SK-N-SH treated with all-trans-retinoic acid at 6 μM for 48 hours (cell line): ENCODE results near the gene CDC42EP3.

Source experiments
- ATAC-seq: fragments of 200-7000 bp; cut with Tn5 transposase; 3 replicates; pipeline ENCODE4 v1.9.1; 2020; ENCODE audit warnings: mild to moderate bottlenecking, moderate library complexity
- ARNTL ChIP-seq: fragments of 450-650 bp; formaldehyde crosslinking; IDR thresholded peaks from 2 replicates; pipeline ENCODE4 v1.5.0; 2020; ENCODE audit warnings: low read depth, mild to moderate bottlenecking, moderate library complexity, borderline replicate concordance
- BACH2 ChIP-seq: fragments of 250-450 bp; sonication (Bioruptor Pico); IDR thresholded peaks from 2 replicates; pipeline ENCODE4 v1.9.0; 2021; ENCODE audit warnings: mild to moderate bottlenecking, borderline replicate concordance
- CSDC2 ChIP-seq: fragments of 250-450 bp; sonication (Bioruptor Pico); IDR thresholded peaks from 2 replicates; pipeline ENCODE4 v1.5.0; 2020; ENCODE audit warnings: mild to moderate bottlenecking, moderate library complexity
- CSRNP3 ChIP-seq: fragments of 250-450 bp; sonication (Bioruptor Pico); IDR thresholded peaks from 2 replicates; pipeline ENCODE4 v1.5.1; 2021; ENCODE audit warnings: mild to moderate bottlenecking, moderate library complexity
- GLIS3 ChIP-seq: fragments of 250-450 bp; sonication (Bioruptor Pico); IDR thresholded peaks from 2 replicates; pipeline ENCODE4 v1.5.0; 2020; ENCODE audit warnings: mild to moderate bottlenecking, moderate library complexity
- ISL1 ChIP-seq: fragments of 250-450 bp; sonication (Bioruptor Pico); IDR thresholded peaks from 2 replicates; pipeline ENCODE4 v2.1.2; 2022; ENCODE audit warnings: mild to moderate bottlenecking, moderate library complexity
- OSR1 ChIP-seq: fragments of 250-450 bp; sonication (Bioruptor Pico); IDR thresholded peaks from 2 replicates; pipeline ENCODE4 v1.8.0; 2022; ENCODE audit warnings: moderate library complexity, mild to moderate bottlenecking, inconsistent platforms
- PATZ1 ChIP-seq: fragments of 250-450 bp; sonication (Bioruptor Pico); IDR thresholded peaks from 2 replicates; pipeline ENCODE4 v1.8.0; 2020; ENCODE audit warnings: mild to moderate bottlenecking, moderate library complexity, borderline replicate concordance
- POU6F1 ChIP-seq: fragments of 250-450 bp; sonication (Bioruptor Pico); IDR thresholded peaks from 2 replicates; pipeline ENCODE4 v1.8.0; 2021; ENCODE audit warnings: low read depth, mild to moderate bottlenecking, moderate library complexity, borderline replicate concordance
- RARB ChIP-seq: fragments of 250-450 bp; sonication (Bioruptor Pico); IDR thresholded peaks from 2 replicates; pipeline ENCODE4 v1.8.0; 2021; ENCODE audit warnings: mild to moderate bottlenecking, moderate library complexity
- TOX ChIP-seq: fragments of 250-450 bp; sonication (Bioruptor Pico); IDR thresholded peaks from 2 replicates; pipeline ENCODE4 v1.8.0; 2021; ENCODE audit warnings: mild to moderate bottlenecking, moderate library complexity, borderline replicate concordance
- ZFP3 ChIP-seq: fragments of 250-450 bp; sonication (Bioruptor Pico); IDR thresholded peaks from 2 replicates; pipeline ENCODE4 v1.5.0; 2020; ENCODE audit warnings: mild to moderate bottlenecking, moderate library complexity
- ZNF565 ChIP-seq: fragments of 450-650 bp; formaldehyde crosslinking; conservative IDR thresholded peaks from 2 replicates; pipeline ENCODE4 v1.5.0; 2020; ENCODE audit warnings: low read depth, mild to moderate bottlenecking, moderate library complexity
- ZNF8 ChIP-seq: fragments of 450-650 bp; formaldehyde crosslinking; IDR thresholded peaks from 2 replicates; pipeline ENCODE4 v1.5.0; 2020; ENCODE audit warnings: mild to moderate bottlenecking, moderate library complexity
- TF ChIP-seq, protein P1 (sequence below): fragments of 250-450 bp; sonication (Bioruptor Pico); IDR thresholded peaks from 2 replicates; pipeline ENCODE4 v1.5.0; 2020; ENCODE audit warnings: mild to moderate bottlenecking, moderate library complexity
- TF ChIP-seq, protein P2 (sequence below): fragments of 250-450 bp; sonication (Bioruptor Pico); IDR thresholded peaks from 2 replicates; pipeline ENCODE4 v1.5.1; 2020; ENCODE audit warnings: low read depth, mild to moderate bottlenecking, moderate library complexity

CDC42EP3 gene

DNA sequence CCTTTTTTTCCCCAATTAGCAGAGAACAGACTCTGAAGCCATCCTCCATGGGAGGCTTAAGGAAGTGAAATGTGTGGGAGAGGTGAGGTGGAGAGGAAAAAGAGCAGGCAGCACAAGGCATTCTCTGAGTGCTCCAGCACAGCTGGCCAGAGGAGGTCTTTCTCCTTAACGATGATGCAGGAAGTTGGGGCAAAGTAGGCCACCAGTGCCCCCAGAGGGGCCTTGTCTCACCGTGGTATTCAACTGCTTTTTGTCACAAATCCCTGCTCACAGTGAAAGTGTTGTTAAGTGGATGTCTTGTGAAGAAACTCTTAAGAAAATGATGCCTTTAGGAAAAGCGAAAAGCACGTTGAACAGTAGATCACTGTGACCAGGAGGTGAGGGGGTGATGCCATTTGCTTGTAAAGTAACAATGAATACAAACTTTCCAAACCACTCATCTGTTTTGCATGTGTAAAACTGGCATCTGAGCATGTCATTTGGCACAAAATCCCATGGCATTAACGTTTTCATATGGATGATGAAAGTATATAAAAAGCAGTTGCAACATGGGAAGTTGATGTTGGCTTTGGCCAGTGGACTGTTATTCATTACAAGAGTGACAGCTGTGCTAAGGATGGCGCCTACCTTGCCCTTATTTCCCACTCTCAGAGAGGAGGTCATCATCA lies 49.2 kb upstream of the CDC42EP3 start:
- no peak for ATAC-seq
- TF ChIP-seq, protein P1, sequence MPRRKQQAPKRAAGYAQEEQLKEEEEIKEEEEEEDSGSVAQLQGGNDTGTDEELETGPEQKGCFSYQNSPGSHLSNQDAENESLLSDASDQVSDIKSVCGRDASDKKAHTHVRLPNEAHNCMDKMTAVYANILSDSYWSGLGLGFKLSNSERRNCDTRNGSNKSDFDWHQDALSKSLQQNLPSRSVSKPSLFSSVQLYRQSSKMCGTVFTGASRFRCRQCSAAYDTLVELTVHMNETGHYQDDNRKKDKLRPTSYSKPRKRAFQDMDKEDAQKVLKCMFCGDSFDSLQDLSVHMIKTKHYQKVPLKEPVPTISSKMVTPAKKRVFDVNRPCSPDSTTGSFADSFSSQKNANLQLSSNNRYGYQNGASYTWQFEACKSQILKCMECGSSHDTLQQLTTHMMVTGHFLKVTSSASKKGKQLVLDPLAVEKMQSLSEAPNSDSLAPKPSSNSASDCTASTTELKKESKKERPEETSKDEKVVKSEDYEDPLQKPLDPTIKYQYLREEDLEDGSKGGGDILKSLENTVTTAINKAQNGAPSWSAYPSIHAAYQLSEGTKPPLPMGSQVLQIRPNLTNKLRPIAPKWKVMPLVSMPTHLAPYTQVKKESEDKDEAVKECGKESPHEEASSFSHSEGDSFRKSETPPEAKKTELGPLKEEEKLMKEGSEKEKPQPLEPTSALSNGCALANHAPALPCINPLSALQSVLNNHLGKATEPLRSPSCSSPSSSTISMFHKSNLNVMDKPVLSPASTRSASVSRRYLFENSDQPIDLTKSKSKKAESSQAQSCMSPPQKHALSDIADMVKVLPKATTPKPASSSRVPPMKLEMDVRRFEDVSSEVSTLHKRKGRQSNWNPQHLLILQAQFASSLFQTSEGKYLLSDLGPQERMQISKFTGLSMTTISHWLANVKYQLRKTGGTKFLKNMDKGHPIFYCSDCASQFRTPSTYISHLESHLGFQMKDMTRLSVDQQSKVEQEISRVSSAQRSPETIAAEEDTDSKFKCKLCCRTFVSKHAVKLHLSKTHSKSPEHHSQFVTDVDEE (CRISPR knock-in tag): no peak
- no peak for TF ChIP-seq RARB
- no peak for TF ChIP-seq ISL1 (CRISPR knock-in tag)
- TF ChIP-seq OSR1: no peak
- TF ChIP-seq, protein P2, sequence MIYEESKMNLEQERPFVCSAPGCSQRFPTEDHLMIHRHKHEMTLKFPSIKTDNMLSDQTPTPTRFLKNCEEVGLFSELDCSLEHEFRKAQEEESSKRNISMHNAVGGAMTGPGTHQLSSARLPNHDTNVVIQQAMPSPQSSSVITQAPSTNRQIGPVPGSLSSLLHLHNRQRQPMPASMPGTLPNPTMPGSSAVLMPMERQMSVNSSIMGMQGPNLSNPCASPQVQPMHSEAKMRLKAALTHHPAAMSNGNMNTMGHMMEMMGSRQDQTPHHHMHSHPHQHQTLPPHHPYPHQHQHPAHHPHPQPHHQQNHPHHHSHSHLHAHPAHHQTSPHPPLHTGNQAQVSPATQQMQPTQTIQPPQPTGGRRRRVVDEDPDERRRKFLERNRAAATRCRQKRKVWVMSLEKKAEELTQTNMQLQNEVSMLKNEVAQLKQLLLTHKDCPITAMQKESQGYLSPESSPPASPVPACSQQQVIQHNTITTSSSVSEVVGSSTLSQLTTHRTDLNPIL: no peak
- no peak for TF ChIP-seq POU6F1 (CRISPR knock-in tag)
- no peak for TF ChIP-seq ZNF565 (CRISPR knock-in tag)
- no peak for TF ChIP-seq CSDC2 (CRISPR knock-in tag)
- no peak for TF ChIP-seq CSRNP3 (CRISPR knock-in tag)
- TF ChIP-seq BACH2: no peak

DNA sequence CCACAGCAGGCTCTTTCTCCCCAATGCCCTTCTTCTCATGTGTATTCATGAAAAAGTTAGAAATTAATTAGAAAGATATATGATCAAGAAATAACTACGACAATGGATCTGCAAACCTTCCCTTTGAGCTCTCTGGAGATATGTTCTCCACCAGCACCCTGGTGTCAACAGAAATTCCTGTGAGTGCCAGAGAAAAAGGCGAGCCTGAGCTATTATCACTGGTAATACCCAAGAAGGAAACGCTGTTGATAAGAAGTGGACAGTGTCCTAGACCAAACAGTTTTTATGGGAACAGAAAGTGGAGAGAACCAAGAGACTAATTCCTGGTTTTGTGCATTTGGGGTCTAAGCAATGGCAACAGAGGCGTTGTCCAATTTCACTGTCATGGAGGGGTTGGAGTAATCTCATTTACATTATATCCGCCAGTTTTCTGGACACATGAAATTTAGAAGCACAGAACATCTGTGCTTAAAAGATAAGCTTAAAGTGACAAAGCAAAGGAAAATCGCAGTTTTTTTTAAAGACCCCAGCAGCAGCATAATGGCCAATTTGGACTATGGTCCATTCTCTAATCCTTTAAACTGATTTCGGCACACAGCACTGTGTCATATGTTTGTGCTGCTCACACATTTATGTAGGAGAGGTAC lies 47.2 kb upstream of the CDC42EP3 start:
- TF ChIP-seq ZFP3 (CRISPR knock-in tag) (no peak), ZNF565 (CRISPR knock-in tag) (no peak)
- TF ChIP-seq, all 23 proteins: peak for 0
- ATAC-seq: no peak

DNA sequence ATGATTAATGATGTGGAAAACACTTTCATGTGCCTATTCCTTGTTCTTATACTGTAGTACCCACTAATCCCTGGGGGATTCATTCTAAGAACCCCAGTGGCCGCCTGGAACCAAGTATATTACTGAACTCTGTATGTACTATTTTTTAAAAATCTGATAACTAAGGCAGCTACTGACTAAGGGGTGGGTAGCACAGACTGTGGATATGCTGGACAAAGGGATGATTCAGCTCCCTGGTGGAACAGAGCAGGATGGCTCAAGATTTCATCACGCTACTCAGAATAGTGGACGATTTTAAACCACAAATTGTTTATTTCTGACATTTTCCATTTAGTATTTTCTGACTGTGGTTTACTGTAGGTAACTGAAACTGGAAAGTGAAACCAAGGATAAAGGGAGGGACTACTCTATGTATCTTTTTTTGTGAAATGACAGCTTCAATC lies 41.8 kb upstream of the CDC42EP3 start:
- TF ChIP-seq POU6F1 (CRISPR knock-in tag) (no peak), CSRNP3 (CRISPR knock-in tag) (no peak), ISL1 (CRISPR knock-in tag) (no peak; the same call in 1 of the 2 replicates), TOX (no peak), ZFP3 (CRISPR knock-in tag) (no peak), PATZ1 (no peak), ZNF8 (no peak), ZNF565 (CRISPR knock-in tag) (no peak), ARNTL (CRISPR knock-in tag) (no peak), GLIS3 (CRISPR knock-in tag) (no peak)
- TF ChIP-seq, protein P1 (CRISPR knock-in tag): no peak
- ATAC-seq: peak; percentile 73
